SK-N-SH treated with all-trans-retinoic acid at 6 μM for 48 hours (cell line): ENCODE measurements around the gene TH.

ENCODE experiments used
- CREB5 ChIP-seq: fragments of 250-450 bp; sonication (Bioruptor Pico); IDR thresholded peaks from 2 replicates; pipeline ENCODE4 v1.5.1; 2020; ENCODE audit warnings: low read depth, mild to moderate bottlenecking, moderate library complexity
- GLIS3 ChIP-seq: fragments of 250-450 bp; sonication (Bioruptor Pico); IDR thresholded peaks from 2 replicates; pipeline ENCODE4 v1.5.0; 2020; ENCODE audit warnings: mild to moderate bottlenecking, moderate library complexity
- PATZ1 ChIP-seq: fragments of 250-450 bp; sonication (Bioruptor Pico); IDR thresholded peaks from 2 replicates; pipeline ENCODE4 v1.8.0; 2020; ENCODE audit warnings: mild to moderate bottlenecking, moderate library complexity, borderline replicate concordance
- SNAI2 ChIP-seq: fragments of 250-450 bp; sonication (Bioruptor Pico); IDR thresholded peaks from 2 replicates; pipeline ENCODE4 v1.5.0; 2020; ENCODE audit warnings: mild to moderate bottlenecking, moderate library complexity
- ZNF565 ChIP-seq: fragments of 450-650 bp; formaldehyde crosslinking; conservative IDR thresholded peaks from 2 replicates; pipeline ENCODE4 v1.5.0; 2020; ENCODE audit warnings: low read depth, mild to moderate bottlenecking, moderate library complexity
- ZNF70 ChIP-seq: fragments of 450-650 bp; formaldehyde crosslinking; IDR thresholded peaks from 2 replicates; pipeline ENCODE4 v1.5.0; 2020; ENCODE audit warnings: mild to moderate bottlenecking, moderate library complexity

- TF ChIP-seq ZNF70 (CRISPR knock-in tag) (no peak), CREB5 (CRISPR knock-in tag) (no peak), ZNF565 (no peak), SNAI2 (CRISPR knock-in tag) (no peak), GLIS3 (CRISPR knock-in tag) (no peak), PATZ1 (CRISPR knock-in tag) (no peak)
Observed at GRCh38 chr11:2209370-2209801, 37.8 kb upstream of the TH start.
